Thyroid gland (tissue), 4 donors: ENCODE data around the gene SMOC1.

Experiments
- CTCF ChIP-seq, 6 experiments: fragments of 200-600 bp in 3 of 6; fragments of 450-650 bp in 3 of 6; sonication (generic) in 3 of 6; IDR thresholded peaks; one replicate each; pipeline ENCODE4 v1.5.1; 2016 to 2019; ENCODE audit warnings: antibody characterized with exemption in 6 of 6, mild to moderate bottlenecking in 2 of 6, inconsistent platforms in 1 of 6, moderate library complexity in 1 of 6
- POLR2A ChIP-seq, 2 donors: fragments of 450-650 bp; IDR thresholded peaks; one replicate each; pipeline ENCODE4 v1.6.1; 2017; ENCODE audit warnings: antibody characterized with exemption in 2 of 2, mild to moderate bottlenecking in 2 of 2, moderate library complexity in 1 of 2

GRCh38 chr14:69941768-69942742 lies 62.8 kb downstream of the SMOC1 start:
- TF ChIP-seq CTCF (IDR thresholded peaks at IDR 0.05): no peak
- TF ChIP-seq POLR2A (IDR thresholded peaks at IDR 0.05): no peak
